GM19239 (cell line): ENCODE measurements around the gene IQGAP1.
"Not testable (repeated sequence)": the region's sequence is repeated elsewhere in the genome, so short reads cannot be mapped to it uniquely, and the experiment has no call there.

Experiments
- DNase-seq: peaks from one replicate; pipeline ENCODE4 v3.0.0; 2011; ENCODE audit warnings: low spot score; ENCODE audit not compliant: insufficient read length
- FAIRE-seq: peaks from 2 replicates; lab custom pipeline; 2011; peaks lifted over from hg19 to GRCh38; lab: Jason Lieb, UNC

The IQGAP1 gene

GRCh38 chr15:90471769-90472168 is 83.7 kb downstream of the IQGAP1 start:
- FAIRE-seq (no peak), DNase-seq (no peak)

- DNase-seq = no peak
- no peak for FAIRE-seq
These were observed 90.9 kb downstream of the IQGAP1 start for GRCh38 chr15:90478846-90479481.

GRCh38 chr15:90479656-90480055 is 91.6 kb downstream of the IQGAP1 start:
- FAIRE-seq (no peak), DNase-seq (no peak)

- FAIRE-seq (no peak), DNase-seq (no peak)
These were observed 93.0 kb downstream of the IQGAP1 start for GRCh38 chr15:90481023-90481422.

- DNase-seq (no peak), FAIRE-seq (peak; percentile 21)
These were observed 94.3 kb downstream of the IQGAP1 start for GRCh38 chr15:90482124-90483011.

GRCh38 chr15:90483012-90483307 is 94.9 kb downstream of the IQGAP1 start:
- DNase-seq = no peak
- no peak for FAIRE-seq

- no peak for DNase-seq
- no peak for FAIRE-seq
These were observed 95.6 kb downstream of the IQGAP1 start for GRCh38 chr15:90483637-90484036.

GRCh38 chr15:90487186-90487585 is 99.1 kb downstream of the IQGAP1 start:
- DNase-seq = no peak
- FAIRE-seq = no peak

- no peak for FAIRE-seq
- no peak for DNase-seq
These were observed 101.5 kb downstream of the IQGAP1 start for GRCh38 chr15:90489514-90489913.

GRCh38 chr15:90489944-90490343 is 101.9 kb downstream of the IQGAP1 start:
- FAIRE-seq (no peak), DNase-seq (no peak)

- no peak for DNase-seq
- FAIRE-seq = no peak
These were observed 105.6 kb downstream of the IQGAP1 start for GRCh38 chr15:90493647-90494046.

GRCh38 chr15:90495067-90495466 is 107.0 kb downstream of the IQGAP1 start:
- DNase-seq = no peak
- no peak for FAIRE-seq

- DNase-seq = no peak
- no peak for FAIRE-seq
These were observed 108.7 kb downstream of the IQGAP1 start for GRCh38 chr15:90496791-90497190.

- FAIRE-seq = no peak
- no peak for DNase-seq
These were observed 109.3 kb downstream of the IQGAP1 start for GRCh38 chr15:90497376-90497775.

- FAIRE-seq = no peak
- DNase-seq = no peak
These were observed 109.9 kb downstream of the IQGAP1 start for GRCh38 chr15:90497912-90498311.

GRCh38 chr15:90500171-90500570 is 112.1 kb downstream of the IQGAP1 start:
- no peak for DNase-seq
- no peak for FAIRE-seq

- no peak for FAIRE-seq
- DNase-seq = no peak
These were observed 113.9 kb downstream of the IQGAP1 start for GRCh38 chr15:90501898-90502297.

- not testable (repeated sequence) for FAIRE-seq, DNase-seq
These were observed 122.7 kb downstream of the IQGAP1 start for GRCh38 chr15:90510781-90511180.

- not testable (repeated sequence) for FAIRE-seq, DNase-seq
These were observed 123.2 kb downstream of the IQGAP1 start for GRCh38 chr15:90511211-90511618.

GRCh38 chr15:90512276-90512675 is 124.2 kb downstream of the IQGAP1 start:
- FAIRE-seq = no peak

GRCh38 chr15:90512981-90513380 is 124.9 kb downstream of the IQGAP1 start:
- DNase-seq (no peak), FAIRE-seq (no peak)

More at GRCh38 chr15:90512276-90512675, 124.2 kb downstream of the IQGAP1 start:
- no peak for DNase-seq

GRCh38 chr15:90513448-90513847 is 125.4 kb downstream of the IQGAP1 start:
- DNase-seq = no peak
- no peak for FAIRE-seq
